ENCODE measurements around the gene HSPB8.

DNA sequence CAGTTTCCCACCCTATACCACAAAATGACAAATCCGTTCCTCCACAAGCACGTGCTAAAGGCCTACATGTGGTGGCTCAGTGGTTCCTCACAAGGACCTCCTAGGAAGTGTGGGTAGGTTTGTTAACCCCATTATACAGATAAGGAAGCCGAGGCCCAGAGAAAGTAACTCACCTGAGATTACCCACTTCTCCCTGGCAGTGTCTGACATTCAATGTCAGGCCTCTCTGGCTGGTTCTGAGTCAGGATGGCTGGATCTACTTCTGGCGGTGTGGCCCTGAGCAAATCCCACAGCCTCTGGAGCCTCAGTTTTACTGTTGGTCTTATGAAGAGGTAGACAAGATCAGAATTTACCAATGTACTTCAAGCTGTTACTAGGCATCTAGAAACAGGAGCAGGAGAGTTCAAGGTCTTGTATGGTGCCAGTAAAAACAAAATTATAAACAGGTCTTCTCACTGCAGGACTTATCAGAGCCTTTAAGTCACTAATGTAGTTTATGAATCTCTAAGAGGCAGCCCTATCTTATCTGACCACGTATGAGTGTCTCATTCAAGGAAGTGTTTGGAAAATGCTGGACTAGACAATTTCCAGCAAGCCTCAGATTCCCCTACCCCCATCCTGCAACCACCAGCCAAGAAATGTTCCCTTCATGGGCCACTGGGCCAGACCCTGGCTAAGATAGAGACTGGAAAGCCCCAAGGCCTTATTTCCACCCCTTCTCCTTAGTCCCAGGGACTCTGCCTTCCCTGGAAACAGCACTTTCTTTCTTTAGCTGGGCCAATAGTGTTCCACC is 4.2 kb downstream of the HSPB8 start:
- TF ChIP-seq CTCF (IDR thresholded peaks at IDR 0.05; ENCODE audit: low read length), result no peak
- TF ChIP-seq EZH2 (IDR thresholded peaks at IDR 0.05; ENCODE audit: borderline replicate concordance, low read length), result no peak
